OCI-LY1 (cell line): ENCODE results near the gene ADSL.

ENCODE experiments used
- EZH2 ChIP-seq: fragments of 200-600 bp; sonication (generic), shearing (Covaris generic); IDR thresholded peaks from 2 replicates; pipeline ENCODE4 v1.8.0; 2017; ENCODE audit warnings: borderline replicate concordance, mixed run types, mild to moderate bottlenecking, antibody characterized with exemption, low read length, moderate library complexity, mixed read lengths
- TF ChIP-seq, protein P1 (sequence below): fragments of 200-600 bp; sonication (generic), shearing (Covaris generic); IDR thresholded peaks from 2 replicates; pipeline ENCODE4 v1.5.1; 2017; ENCODE audit warnings: mild to moderate bottlenecking, antibody characterized with exemption, low read length, moderate library complexity, mixed read lengths

DNA sequence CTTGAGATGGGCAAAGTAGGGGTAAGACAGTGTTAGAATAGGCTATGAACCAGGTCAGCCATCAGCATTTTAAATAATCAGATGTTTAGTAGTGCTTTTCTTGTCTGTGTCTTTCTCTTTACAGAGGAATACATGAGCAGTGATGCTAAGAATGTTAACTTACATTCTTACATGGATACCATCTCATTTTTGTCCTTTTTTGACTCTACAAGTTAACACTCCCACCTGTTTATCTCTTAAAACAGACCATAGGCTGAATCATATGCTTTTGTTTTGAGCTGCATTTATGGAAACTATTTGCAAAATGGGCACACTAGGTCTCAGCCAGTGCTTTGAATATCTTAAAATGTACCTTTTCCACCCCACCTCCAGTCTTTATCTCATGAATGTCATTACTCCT, 25.6 kb upstream of the ADSL start:
- TF ChIP-seq, protein P1, sequence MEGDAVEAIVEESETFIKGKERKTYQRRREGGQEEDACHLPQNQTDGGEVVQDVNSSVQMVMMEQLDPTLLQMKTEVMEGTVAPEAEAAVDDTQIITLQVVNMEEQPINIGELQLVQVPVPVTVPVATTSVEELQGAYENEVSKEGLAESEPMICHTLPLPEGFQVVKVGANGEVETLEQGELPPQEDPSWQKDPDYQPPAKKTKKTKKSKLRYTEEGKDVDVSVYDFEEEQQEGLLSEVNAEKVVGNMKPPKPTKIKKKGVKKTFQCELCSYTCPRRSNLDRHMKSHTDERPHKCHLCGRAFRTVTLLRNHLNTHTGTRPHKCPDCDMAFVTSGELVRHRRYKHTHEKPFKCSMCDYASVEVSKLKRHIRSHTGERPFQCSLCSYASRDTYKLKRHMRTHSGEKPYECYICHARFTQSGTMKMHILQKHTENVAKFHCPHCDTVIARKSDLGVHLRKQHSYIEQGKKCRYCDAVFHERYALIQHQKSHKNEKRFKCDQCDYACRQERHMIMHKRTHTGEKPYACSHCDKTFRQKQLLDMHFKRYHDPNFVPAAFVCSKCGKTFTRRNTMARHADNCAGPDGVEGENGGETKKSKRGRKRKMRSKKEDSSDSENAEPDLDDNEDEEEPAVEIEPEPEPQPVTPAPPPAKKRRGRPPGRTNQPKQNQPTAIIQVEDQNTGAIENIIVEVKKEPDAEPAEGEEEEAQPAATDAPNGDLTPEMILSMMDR, result no peak
- TF ChIP-seq EZH2, result no peak
